GM12872 (cell line): ENCODE results near the gene UNKL.

Source experiments
- TF ChIP-seq, protein P1 (sequence below): IDR thresholded peaks from 3 replicates; pipeline ENCODE4 v1.5.1; 2011; ENCODE audit warnings: low read depth, mild to moderate bottlenecking, low read length, moderate library complexity; ENCODE audit not compliant: insufficient read depth

UNKL gene

DNA sequence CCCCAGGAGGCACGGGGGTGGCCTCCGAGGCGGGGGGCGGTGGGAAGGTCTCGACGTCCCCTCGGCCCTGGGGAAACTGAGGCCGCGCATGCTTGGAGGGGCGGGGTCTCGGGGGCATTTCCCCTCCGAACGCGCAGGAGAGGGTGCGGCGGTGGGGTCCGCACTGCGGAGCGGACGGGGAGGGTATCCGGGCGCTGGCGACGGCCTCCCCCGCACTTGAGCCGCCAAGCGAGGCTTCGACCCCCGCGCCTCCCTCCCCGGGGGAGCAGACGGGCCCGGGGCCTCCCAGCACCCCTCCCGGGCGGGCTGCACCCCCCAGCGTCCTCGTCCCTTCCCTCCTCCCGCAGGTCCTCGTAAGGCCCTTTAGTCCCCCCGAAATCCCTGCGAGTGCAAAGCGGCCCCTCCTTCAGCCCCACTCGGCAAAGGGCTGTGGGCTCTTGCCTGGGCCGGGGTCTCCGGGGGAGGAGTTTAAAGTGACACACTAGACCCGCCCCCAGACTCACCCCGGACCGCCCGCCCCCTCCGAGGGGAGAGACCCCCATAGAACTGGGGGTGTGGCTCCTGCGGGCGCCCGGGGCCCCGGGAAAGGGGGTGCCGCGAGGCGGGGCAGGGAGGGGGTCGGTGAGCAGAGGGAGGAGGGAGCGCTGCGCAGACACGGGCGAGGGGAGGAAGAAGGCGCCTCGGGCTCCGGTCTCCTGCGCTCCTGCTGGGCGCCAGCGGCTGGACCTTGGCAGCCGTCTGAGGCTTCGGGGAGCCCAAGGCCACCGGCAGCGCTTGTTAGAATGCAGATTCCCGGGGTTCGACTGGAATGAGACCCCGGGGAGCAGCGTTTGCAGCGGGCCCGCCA is 80.4 kb downstream of the UNKL start:
- TF ChIP-seq, protein P1, sequence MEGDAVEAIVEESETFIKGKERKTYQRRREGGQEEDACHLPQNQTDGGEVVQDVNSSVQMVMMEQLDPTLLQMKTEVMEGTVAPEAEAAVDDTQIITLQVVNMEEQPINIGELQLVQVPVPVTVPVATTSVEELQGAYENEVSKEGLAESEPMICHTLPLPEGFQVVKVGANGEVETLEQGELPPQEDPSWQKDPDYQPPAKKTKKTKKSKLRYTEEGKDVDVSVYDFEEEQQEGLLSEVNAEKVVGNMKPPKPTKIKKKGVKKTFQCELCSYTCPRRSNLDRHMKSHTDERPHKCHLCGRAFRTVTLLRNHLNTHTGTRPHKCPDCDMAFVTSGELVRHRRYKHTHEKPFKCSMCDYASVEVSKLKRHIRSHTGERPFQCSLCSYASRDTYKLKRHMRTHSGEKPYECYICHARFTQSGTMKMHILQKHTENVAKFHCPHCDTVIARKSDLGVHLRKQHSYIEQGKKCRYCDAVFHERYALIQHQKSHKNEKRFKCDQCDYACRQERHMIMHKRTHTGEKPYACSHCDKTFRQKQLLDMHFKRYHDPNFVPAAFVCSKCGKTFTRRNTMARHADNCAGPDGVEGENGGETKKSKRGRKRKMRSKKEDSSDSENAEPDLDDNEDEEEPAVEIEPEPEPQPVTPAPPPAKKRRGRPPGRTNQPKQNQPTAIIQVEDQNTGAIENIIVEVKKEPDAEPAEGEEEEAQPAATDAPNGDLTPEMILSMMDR: no peak

DNA sequence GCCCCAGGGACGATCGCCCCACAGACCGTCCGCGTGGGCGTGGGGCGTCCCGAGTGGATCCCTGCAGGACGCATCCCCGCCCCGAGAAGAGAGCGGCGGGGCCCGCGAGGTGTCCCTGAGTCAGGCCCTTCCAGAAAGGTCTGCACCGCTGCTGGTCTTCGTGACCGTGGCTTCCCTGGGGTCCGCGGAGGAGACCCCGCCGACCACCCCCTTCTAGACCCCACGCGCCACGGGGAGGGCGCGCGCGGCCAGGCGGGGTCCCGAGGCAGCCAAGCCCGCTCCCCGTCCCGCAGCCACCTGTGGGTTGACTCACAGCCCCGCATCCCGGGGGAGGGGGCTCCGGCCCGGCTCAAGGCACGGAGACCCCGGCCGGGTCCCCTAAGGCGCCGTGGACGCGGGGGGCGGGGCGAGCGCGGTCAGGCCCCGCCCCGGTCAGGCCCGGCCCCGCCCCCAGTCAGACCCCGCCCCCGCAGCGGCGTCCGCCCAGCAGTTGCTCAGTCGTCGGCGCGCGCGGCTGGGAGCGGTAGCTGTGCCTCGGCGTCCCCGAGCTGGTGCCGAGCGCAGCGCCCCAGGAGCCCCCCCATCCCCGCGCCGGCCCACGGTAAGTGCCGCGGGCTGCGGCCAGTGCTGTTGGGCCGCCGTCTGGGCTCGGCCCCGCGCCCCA is 81.2 kb downstream of the UNKL start, which contains the start of gene BAIAP3:
TSS of gene BAIAP3 (plus strand) at position 497 of the 664 bp plus-strand sequence. CDS start 4,905 bp downstream, outside the sequence.
- TF ChIP-seq, protein P1: no peak

DNA sequence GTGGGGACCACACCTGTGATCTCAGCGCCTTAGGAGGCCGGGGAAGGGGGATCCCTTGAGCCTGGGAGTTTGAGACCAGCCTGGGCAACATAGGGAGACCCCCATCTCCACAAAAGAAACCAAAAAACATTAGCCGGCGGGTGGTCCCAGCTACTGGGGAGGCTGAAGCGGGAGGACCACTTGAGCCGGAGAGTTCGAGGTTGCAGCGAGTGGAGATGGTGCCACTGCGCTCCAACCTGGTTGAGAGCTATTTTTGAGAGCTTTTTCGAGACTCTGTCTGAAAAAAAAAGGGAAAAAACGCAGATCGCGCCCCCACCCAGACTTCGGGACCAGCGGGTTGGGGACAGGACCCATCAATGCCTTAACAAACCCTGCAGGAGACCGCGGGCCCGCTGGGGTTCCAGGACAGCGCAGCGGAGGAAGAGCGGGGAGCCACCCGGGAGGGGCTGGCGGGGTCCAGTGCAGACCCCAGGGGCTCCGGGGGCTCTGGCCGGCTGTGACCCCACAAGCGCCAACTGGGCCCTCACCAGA is 81.8 kb downstream of the UNKL start:
- TF ChIP-seq, protein P1: no peak

DNA sequence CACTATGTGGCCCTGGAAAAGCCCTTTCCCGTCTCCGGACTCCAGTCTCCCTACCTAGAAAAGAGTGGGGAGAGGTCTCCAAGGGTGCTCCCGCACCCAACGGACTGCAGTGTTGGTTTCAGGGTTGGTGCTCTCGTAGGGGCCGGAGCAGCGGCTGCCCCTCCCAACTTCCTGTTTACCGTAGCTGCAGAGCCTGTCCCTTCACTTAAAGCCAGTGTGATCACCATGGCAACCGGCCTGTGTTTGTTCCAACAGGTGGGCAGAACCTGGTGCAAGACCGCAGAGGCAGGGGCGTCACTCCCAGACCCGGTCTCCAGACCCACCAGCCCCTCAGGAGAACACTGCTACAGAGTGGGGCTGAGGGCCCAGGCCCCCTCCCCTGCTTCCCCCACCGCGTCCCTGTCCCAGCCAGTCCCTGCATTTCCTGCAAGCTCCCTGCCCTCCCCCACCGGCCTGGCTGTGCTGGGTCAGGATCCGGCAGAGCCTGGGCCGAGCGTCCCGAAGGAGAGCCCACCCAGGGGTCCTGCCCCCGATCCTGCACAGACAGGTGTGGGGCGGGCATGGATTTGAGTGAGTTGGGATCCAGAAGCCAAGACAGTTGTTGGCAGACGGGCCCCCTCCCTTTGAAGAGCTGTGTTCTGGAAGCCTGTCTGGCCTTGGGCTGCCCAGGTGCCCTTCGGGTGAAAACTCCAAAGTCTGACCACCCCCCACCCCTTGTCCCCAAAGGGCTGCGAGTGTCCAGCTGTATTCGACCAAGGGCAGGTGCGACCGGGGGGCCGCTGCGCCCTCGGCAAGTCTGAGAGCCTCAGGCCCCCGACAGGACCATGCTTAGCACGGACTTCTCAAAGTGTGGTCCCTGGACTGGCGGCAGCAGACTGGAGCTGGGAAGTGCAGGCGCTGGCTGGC is 82.5 kb downstream of the UNKL start:
- TF ChIP-seq, protein P1: no peak

DNA sequence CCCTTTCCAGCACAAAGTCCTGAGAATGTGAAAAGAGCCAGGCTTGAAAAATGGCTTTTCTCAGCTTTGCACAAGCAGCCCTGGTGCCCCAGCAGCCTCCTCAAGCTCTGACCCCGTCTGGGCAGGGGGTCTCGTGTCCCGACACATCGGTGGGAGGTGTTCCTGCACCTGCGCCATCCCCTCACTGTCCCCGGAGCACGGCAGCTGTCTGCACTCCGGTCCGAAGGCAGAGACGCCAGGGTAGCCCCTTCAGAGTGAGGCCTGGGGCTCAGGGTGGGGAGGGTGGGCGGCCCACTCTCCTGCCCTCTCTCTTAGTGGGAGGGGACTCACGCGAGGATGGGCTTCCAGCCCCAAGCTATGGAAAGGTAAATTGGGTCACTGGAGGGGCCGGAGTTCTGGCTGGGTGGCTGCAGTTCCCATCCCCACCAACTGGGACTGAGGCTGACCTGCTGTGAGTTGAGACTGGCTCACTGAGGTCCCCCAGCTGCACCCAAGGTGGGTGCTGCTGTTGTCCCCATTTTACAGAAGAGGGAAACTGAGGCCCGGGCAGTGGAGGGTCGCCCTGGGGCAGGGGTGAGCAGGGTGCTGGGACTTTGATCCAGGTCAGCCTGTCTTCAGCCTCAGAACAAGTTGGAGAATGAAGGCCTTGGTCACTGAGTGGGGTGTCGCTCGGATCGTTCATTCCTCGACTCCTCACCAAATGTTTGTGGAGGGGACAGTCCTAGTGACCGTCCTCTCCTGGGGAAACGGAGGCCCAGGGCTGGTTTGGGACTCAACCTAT is 83.4 kb downstream of the UNKL start:
- TF ChIP-seq, protein P1: no peak

DNA sequence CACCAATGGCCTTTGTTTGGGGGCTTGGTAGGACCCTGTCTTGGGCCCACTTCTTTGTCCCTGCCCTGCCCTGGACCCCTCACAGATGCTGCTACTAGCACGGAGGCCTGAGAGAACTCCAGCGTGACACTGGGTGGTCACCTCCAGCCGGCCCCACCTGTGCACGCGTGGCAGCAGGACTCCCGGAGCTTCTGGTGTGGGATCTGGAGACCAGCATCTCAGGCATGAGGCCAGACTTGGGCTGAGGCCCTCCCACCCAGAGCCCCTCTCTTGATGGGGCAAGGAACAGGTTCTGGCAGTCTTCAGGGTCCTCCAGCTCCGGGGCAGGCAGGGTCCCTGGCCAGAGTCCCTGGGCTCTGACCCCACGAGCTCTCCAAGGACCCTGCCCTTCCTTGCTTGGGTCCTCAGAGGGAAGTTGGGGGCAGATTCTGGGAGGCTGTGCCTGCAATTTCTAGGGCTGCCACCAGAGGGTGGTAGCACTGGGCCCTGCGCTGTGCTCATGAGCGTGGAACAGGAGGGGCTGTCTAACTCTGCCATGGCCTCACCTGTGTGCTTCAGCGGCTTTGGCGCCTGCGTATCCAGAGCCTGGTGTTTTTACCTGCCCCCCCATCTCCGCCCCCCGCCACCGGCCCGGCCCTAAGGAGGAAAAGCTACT is 84.1 kb downstream of the UNKL start:
- TF ChIP-seq, protein P1: peak; percentile 73
